Kidney (tissue), 14 donors: Measurements from ENCODE around the gene FANCE. TPM values are rescaled to one million over a fixed set of nuclear protein-coding genes. Genes with fewer than 3 reads are reported as not detected.

ENCODE experiments used
- DNase-seq, 5 donors: peaks; one replicate each; pipeline ENCODE4 v3.0.0-alpha.2; 2013 to 2020
- FAIRE-seq: peaks from 2 replicates; lab custom pipeline; 2012; peaks lifted over from hg19 to GRCh38; lab: Jason Lieb, UNC
- H3K27ac ChIP-seq, 2 donors: one replicate each; pipeline ENCODE4 v1.7.0; 2013; ENCODE audit warnings: low read depth in 2 of 2, low read length in 2 of 2, inconsistent platforms in 1 of 2
- H3K27me3 ChIP-seq: one replicate; pipeline ENCODE4 v1.7.1; 2013; ENCODE audit warnings: low read length, inconsistent platforms; ENCODE audit not compliant: control insufficient read depth, insufficient read depth
- H3K36me3 ChIP-seq, 3 donors: one replicate each; pipeline versions ENCODE4 v1.7.0 to v1.7.1; 2013; ENCODE audit warnings: low read length in 3 of 3, control low read depth in 1 of 3, inconsistent platforms in 1 of 3; ENCODE audit not compliant: insufficient read depth in 3 of 3, control insufficient read depth in 2 of 3
- H3K4me1 ChIP-seq, 3 donors: one replicate each; pipeline versions ENCODE4 v1.7.0 to v1.7.1; 2013; ENCODE audit warnings: low read length in 3 of 3, inconsistent platforms in 1 of 3, low read depth in 1 of 3; ENCODE audit not compliant: control insufficient read depth in 2 of 3, insufficient read depth in 2 of 3
- H3K4me3 ChIP-seq, 3 donors: one replicate each; pipeline versions ENCODE4 v1.7.0 to v1.8.1; 2013; ENCODE audit warnings: low read length in 3 of 3, control low read depth in 1 of 3, inconsistent platforms in 1 of 3
- H3K9ac ChIP-seq, 3 donors: one replicate each; pipeline versions ENCODE4 v1.7.0 to v1.7.1; 2013; ENCODE audit warnings: low read length in 3 of 3, control low read depth in 1 of 3, inconsistent platforms in 1 of 3
- H3K9me3 ChIP-seq, 3 donors: one replicate each; pipeline versions ENCODE4 v1.7.0 to v1.7.1; 2013; ENCODE audit warnings: low read length in 3 of 3, control low read depth in 1 of 3, inconsistent platforms in 1 of 3; ENCODE audit not compliant: control insufficient read depth in 2 of 3, insufficient read depth in 1 of 3
- CTCF ChIP-seq: IDR thresholded peaks from 3 replicates; pipeline ENCODE4 v1.5.1; 2012; ENCODE audit warnings: mild to moderate bottlenecking, moderate library complexity, borderline replicate concordance; ENCODE audit not compliant: insufficient read depth; ENCODE audit errors: extremely low read depth
- intact Hi-C: fragments of 100-400 bp; cut with DNase I; formaldehyde crosslinking; loops from one replicate; pipeline ENCODE4 v1.11.1; 2022
- polyA plus RNA-seq: library from polyadenylated mRNA; stranded (reverse); fragments of 350-450 nt; fragmentation: Illumina TruSeq; extraction: RNeasy Lipid Tissue Mini Kit (QIAGEN cat#74804); gene quantifications from one replicate; pipeline ENCODE4 v1.2.3, GENCODE V29; 2014; ENCODE audit warnings: low read depth, low replicate concordance; ENCODE audit not compliant: insufficient read depth
- total RNA-seq: library from RNA; stranded (reverse); fragmentation: NEBNext Ultra II Directional; extraction: Animal tissue kit (Norgen Biotek cat#: 25700); gene quantifications from one replicate; pipeline ENCODE4 v1.2.1, GENCODE V29; 2021
- donor health status: control.
- donor health status: control.
- donor health status: control.
- donor health status: control.
- donor health status: control.
- donor health status: DM: yes; HTN: yes; CAD: no.
- donor health status: Normal renal cell carcinoma (clear cell type).

The FANCE gene
- total and polyA plus RNA-seq, 2 donors from 2014 or later = 1.2 to 2.7 TPM

GRCh38 chr6:35500782-35501181 is 48.6 kb downstream of the FANCE start:
- Histone ChIP-seq H3K9me3 (no peaks in the 10 kb centered on the region), H3K36me3 (no peaks in the 10 kb centered on the region), H3K4me3 (no peak overlapping the region), H3K27me3 (no peaks in the 10 kb centered on the region), H3K27ac (no peak overlapping the region), H3K9ac (no peak overlapping the region), H3K4me1 (peaks cover 0 to 7% (median 3%) of the 10 kb centered on the region in 3 donors)
- TF ChIP-seq CTCF = no peak
- intact Hi-C loops = no loop called here
- FAIRE-seq (no peak), DNase-seq (peak in 2 of 5 donors; percentile 70 to 73)

- no peak for DNase-seq
- no peak for TF ChIP-seq CTCF
- H3K36me3 ChIP-seq = no peaks in the 10 kb centered on the region
- H3K9ac ChIP-seq = no peak overlapping the region
- FAIRE-seq = no peak
- H3K4me3 ChIP-seq = no peak overlapping the region
- no peaks in the 10 kb centered on the region for H3K9me3 ChIP-seq
- no peak overlapping the region for H3K27ac ChIP-seq
- H3K4me1 ChIP-seq = peaks cover 0 to 7% (median 3%) of the 10 kb centered on the region in 3 donors
- no peaks in the 10 kb centered on the region for H3K27me3 ChIP-seq
- intact Hi-C loops = no loop called here
These were observed 49.6 kb downstream of the FANCE start for GRCh38 chr6:35501784-35502183.

- H3K9ac ChIP-seq = no peak overlapping the region
- no peak overlapping the region for H3K27ac ChIP-seq
- FAIRE-seq = no peak
- H3K9me3 ChIP-seq = no peaks in the 10 kb centered on the region
- H3K4me3 ChIP-seq = no peak overlapping the region
- H3K4me1 ChIP-seq = peaks cover 0 to 3% (median 0%) of the 10 kb centered on the region in 3 donors
- TF ChIP-seq CTCF = no peak
- H3K36me3 ChIP-seq = no peaks in the 10 kb centered on the region
- no peak for DNase-seq
- no peaks in the 10 kb centered on the region for H3K27me3 ChIP-seq
- intact Hi-C loops = no loop called here
These were observed 51.4 kb downstream of the FANCE start for GRCh38 chr6:35503534-35503933.

- DNase-seq = peak in 1 of 5 donors; percentile 55
- Histone ChIP-seq H3K9me3 (no peaks in the 10 kb centered on the region), H3K9ac (no peak overlapping the region), H3K27me3 (no peaks in the 10 kb centered on the region), H3K27ac (no peak overlapping the region), H3K4me3 (no peak overlapping the region), H3K36me3 (no peaks in the 10 kb centered on the region), H3K4me1 (no peaks in the 10 kb centered on the region)
- no peak for TF ChIP-seq CTCF
- intact Hi-C loops = no loop called here
- no peak for FAIRE-seq
These were observed 53.9 kb downstream of the FANCE start for GRCh38 chr6:35505999-35506412.
